Stimulated activated CD8-positive, alpha-beta memory T cell treated with anti-CD3 and anti-CD28 coated beads, Interleukin-7, amount 100 ng/mL, for 4 hours (primary cell): ENCODE measurements around the gene TTC21B.
"Not testable (repeated sequence)": the region's sequence is repeated elsewhere in the genome, so short reads cannot be mapped to it uniquely, and the experiment has no call there.

ENCODE experiments used
- DNase-seq, 2 donors: peaks; one replicate each; pipeline ENCODE4 v3.0.0-alpha.2; 2020; ENCODE audit warnings: low read depth in 2 of 2

Gene TTC21B

DNA sequence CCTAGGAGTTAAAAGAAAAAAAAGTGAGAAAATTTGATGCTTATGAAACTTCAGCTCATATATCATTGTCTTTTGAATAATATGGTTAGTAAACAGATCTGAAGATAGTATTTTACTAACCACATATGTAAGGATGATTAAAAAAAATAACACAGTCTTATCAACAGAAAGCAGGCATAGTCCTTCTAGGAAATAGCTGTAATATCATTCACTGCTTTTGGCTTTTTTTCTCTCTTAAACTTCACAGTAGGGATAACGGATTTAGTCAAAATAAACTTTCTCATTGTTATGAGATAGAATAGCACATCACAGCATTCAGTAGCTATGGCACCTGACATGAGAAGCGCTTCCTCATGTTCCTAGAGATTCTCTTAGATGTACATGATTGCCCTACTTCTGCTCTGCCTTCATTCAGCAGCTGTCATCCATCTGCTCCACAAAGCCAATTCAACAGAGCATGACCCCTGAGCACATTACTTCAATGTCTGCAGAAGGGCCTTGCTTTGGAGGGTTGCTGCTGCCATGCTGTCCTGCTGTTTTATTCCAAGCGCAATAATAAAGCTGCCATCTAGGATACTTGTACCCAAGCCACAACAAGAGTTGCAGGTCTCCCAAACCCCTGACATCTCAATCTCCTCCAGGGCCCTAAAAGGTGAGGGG, 67.0 kb downstream of the TTC21B start:
- no peak for DNase-seq

GRCh38 chr2:165877565-165878550, 75.7 kb downstream of the TTC21B start:
- no peak for DNase-seq

GRCh38 chr2:165876712-165877111, 76.9 kb downstream of the TTC21B start:
- no peak for DNase-seq

DNA sequence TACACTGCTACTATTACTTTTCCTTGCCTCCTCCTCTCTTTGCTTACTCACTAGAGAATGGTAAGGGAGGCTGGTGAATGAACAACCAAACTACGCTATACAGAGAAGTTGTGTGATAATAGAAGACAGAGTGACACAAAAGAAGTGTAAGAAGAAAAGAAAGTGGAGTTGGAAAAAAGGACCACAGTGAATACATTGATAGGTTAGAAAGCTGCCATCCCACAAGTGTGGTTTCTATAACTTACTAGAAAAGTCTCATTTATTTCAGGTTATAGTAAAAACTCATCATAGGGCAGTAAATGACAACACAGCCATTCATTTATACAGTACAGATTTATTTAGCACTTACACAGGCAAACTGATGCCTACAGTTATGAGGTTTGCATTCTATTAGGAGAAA, 77.3 kb downstream of the TTC21B start:
- no peak for DNase-seq

GRCh38 chr2:165874445-165875039, 79.0 kb downstream of the TTC21B start:
- DNase-seq: no peak

DNA sequence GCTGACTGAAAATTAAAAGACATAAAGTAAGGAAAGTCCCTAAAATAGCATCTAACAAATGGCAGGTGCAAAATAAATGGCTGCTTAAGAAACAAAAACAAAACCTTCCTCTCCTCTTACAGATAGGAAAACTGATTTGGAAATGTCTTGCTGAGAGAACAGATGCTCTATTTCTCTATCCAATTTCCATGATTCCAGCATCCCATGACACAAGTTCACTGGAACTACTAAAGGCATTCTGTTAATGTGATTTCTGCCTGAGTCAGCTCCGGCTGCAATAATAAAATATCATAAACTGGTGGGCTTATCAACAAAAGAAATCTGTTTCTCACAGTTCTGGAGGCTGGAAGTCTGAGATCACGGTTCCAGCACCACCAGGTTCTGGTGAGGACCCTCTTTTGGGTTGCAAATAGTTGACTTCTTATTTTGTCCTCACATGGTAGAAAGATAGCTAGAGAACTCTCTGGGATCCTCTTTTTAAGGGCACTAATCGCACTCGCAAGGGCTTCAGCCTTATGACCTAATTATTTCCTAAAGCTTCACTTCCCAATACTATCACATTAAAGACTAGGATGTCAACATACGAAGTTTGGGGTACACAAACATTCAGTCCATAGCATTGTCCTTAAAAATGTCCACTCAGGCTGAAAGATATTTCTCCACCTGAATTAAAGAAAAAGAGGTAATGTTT, 81.3 kb downstream of the TTC21B start:
- DNase-seq: no peak

GRCh38 chr2:165871025-165871424, 82.6 kb downstream of the TTC21B start:
- no peak for DNase-seq

GRCh38 chr2:165870346-165870745, 83.2 kb downstream of the TTC21B start:
- no peak for DNase-seq

DNA sequence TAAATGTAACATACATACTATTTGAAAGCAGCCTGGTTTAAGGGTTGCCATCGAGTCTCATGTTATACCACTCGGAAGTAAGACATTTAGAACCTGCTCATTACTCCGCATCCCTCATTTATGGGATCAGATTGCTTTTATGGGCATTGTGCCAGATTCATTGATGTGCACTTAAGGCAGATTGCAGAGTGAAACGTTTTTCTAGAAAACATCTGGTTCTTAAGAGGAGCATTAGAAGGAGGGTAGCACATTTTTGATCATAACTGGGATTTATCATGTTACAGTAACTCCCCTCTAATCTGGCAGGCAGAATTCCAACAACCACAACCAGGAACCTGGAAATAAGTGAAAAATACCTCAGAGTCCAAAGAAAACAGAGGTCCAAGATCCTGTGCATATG, 85.4 kb downstream of the TTC21B start:
- DNase-seq: no peak

DNA sequence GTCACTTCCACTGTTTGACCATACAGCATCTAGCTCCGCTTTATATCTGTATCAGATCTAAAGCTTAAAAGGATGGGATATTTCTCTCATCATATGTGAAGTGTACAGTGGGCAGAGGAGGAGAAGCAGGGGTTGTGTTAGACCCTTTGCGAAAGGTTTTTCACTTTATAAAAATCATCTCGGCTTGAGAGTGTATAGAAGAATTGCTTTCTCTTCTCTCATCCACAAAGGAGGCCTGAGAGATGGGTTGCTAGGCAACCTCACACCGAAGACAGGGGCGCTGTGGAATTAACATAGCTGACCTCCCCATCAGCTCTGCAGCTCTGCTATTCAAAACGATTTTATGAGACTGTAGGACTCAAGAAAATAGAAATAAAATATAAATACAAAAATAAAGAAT, 89.3 kb downstream of the TTC21B start:
- DNase-seq: no peak

- no peak for DNase-seq
Measured at GRCh38 chr2:165863810-165864261, 89.7 kb downstream of the TTC21B start.

DNA sequence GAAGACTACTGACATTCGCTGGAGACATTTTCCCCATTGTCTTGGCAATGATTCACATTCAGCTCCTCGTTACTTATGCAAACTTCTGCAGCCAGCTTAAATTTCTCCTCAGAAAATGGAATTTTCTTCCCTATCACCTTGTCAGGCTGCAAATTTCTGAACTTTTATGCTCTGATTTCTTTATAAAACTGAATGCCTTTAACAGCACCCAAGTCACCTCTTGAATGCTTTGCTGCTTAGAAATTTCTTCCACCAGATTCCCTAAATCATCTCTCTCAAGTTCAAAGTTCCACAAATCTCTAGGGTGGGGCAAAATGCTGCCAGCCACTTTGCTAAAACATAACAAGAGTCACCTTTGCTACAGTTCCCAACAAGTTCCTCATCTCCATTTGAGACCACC, 92.5 kb downstream of the TTC21B start:
- not testable (repeated sequence) for DNase-seq

GRCh38 chr2:165859723-165860122, 93.9 kb downstream of the TTC21B start:
- not testable (repeated sequence) for DNase-seq

DNA sequence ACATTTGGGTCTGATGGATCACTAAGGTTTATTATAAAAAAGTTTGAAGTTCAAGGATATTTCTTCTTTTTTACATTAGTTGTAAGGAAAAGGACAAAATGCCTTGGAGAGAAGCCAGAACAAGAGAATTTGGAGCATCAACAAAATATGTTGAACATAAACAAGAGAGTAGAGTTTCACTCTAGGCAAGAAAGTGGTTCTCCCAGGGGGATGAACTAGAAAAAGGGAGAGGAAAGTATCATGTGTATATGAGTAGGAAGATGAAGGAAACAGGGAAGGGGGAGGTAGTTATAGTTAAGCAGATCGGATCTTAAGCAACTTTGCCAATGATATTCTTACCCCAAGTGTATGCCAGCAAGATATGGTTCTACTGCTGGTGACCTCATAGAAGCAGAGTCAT, 95.7 kb downstream of the TTC21B start:
- DNase-seq: no peak

DNA sequence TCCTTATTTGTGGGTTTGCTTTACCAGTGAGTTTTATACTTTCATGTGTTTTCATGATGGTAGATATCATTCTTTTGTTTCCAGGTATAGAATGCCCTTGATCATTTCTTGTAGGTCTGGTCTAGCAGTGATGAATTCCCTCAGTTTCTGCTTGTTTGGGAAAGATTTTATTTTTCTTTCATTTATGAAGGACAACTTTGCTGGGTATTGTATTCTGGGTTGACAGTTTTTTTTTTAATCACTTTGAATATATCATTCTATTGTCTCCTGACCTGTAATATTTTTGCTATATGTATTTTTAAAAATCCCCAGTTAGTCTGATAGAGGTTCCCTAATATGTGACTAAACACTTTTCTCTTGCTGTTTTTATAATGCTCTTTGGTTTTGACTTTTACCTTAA, 101.2 kb downstream of the TTC21B start:
- no peak for DNase-seq

DNA sequence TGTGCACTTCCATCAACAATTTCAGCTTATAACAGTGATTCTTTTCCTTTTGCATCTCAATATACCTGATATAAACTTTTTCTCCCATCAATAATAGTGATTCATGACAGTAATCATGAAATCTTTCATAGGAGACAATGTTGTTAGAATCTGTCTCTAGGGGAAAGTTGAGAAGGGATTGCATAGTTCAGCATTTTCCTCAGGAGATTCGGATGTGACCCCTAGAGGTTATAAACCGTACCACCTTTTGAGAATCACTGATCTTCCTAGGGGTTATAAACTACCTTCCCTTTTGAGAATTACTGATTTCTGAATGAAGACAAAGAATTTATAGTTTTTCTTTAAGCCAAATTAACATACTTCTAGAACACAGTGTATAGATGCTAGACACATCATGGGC, 106.6 kb downstream of the TTC21B start:
- DNase-seq: no peak

DNA sequence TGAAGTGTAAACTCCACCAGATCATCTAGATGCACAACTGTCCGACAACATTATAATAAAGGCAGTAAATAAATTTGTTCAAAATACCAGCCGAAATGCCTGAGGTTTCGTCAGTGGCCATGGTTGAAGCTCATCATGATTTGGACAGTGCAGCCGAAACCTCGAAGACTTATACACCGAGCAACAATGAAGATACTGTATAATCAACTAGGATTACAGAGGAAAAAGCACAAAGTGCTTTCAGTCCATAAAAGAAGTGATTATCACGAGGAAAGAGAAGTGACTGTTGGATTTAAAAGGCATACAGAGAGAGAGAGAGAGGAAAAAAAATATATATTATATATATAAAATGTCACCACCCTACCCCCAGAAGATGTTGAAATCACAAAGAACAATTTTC, 107.5 kb downstream of the TTC21B start:
- DNase-seq: no peak

DNA sequence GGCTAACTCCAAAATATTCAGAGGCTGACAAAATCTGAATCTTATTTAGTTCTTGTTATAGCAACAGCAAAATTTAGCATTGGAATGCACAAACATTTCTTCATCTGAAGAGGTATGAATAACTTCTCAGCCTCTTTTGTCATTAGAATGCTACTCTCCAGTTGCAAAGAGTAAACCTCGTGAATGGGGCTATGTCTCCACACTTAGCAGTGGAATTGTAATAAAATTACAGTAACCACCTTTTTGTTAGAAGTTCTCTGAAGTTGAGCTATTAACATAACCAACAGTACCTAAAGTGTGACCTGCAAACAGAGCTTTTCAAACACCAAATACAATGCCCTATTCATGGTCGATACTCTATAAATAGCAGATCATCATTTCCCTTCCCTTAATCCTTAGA, 109.4 kb downstream of the TTC21B start:
- DNase-seq: no peak

- DNase-seq: no peak
Measured at GRCh38 chr2:165843351-165843750, 110.2 kb downstream of the TTC21B start.

DNA sequence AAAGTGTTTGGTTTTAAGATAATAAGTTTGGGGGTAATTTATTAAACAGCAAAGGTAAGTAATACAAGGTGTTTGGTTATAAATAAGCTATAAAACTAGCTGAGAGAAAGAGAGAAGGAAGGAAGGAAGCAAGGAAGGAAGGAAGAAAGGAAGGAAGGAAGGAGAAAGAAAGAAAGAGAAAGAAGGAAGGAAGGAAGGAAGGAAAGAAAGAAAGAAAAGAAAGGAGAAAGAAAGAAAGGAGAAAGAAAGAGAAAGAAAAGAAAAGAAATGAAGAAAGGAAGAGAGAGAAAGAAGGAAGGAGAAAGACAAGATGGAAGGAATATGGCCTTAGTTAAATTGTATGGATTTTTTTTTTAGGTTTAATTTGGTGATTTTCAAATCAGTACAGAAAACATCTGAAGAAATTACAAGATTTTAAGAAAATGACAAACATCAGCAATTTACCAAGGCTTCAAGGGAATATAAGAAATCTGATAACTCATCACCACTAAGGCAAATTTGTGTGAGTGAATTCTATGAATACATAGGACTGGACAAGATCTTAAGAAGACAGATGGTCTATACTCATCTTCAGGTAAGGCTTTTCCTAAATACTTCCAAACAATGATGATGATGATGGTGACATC, 113.1 kb downstream of the TTC21B start:
- DNase-seq: no peak

DNA sequence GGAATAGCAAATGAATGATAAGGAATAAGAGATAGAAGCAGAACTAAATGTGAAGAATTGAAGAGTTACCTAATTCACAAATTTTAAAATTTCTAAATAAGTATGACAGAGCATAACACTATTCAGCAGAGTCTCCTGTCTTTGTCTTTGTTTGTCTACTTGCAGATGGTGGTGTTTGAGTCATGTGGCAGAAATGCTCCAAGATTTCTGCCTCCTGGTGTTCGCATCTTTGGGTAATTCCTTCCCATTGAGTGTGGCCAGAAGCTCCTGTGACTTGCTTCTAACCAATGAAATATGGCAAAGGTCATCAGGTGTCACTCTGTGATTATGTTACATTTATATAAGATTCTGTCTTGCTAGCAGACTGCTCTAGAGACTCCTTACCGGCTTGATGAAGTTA, 114.0 kb downstream of the TTC21B start:
- DNase-seq: no peak

GRCh38 chr2:165837122-165837521, 116.5 kb downstream of the TTC21B start:
- no peak for DNase-seq
